Endothelial cell of umbilical vein (primary cell): ENCODE measurements around the gene SLC38A2. TPM values are rescaled to one million over a fixed set of nuclear protein-coding genes. Genes with fewer than 3 reads are reported as not detected.

Experiments
- BruUV-seq: library from RNA; stranded (reverse); fragments of 400-500 nt; replicated peaks from 2 replicates; lab custom pipeline; 2021; lab: Mats Ljungman, UMichigan
- CTCF ChIA-PET: fragments of 300-600, 350-600 bp; sonication (Branson Sonifier 250); formaldehyde crosslinking; loops from one replicate; lab custom pipeline; 2021; ENCODE audit warnings: antibody characterized with exemption, inconsistent platforms; lab: Charles Lee
- POLR2A ChIA-PET: fragments of 300-600, 350-600 bp; sonication (Branson Sonifier 250); formaldehyde crosslinking; loops from one replicate; lab custom pipeline; 2021; ENCODE audit warnings: antibody characterized with exemption, inconsistent platforms; lab: Charles Lee
- DNase-seq: peaks from one replicate; pipeline ENCODE4 v3.0.0-alpha.2; 2011; ENCODE audit warnings: low read depth, low spot score
- FAIRE-seq: peaks from 2 replicates; lab custom pipeline; 2011; peaks lifted over from hg19 to GRCh38; lab: Jason Lieb, UNC
- H2AFZ ChIP-seq: 2 replicates; pipeline ENCODE4 v1.6.0; 2012; ENCODE audit warnings: low read depth, low read length, control low read depth, inconsistent platforms
- H3K27ac ChIP-seq: 2 replicates; pipeline ENCODE4 v1.5.1; 2011; ENCODE audit warnings: low read depth, mild to moderate bottlenecking, control low read depth, low read length, moderate library complexity; ENCODE audit not compliant: insufficient read depth
- H3K27me3 ChIP-seq, 2 experiments: 2 replicates each; pipeline versions ENCODE4 v1.6.0 to v1.6.1; 2011; ENCODE audit warnings: low read length in 2 of 2, mixed read lengths in 1 of 2; ENCODE audit not compliant: control insufficient read depth in 2 of 2, insufficient read depth in 2 of 2
- H3K36me3 ChIP-seq, 2 experiments: 2 replicates in 1 of 2; 3 replicates in 1 of 2; pipeline ENCODE4 v1.5.1; 2011; ENCODE audit warnings: low read length in 2 of 2, mild to moderate bottlenecking in 1 of 2, moderate library complexity in 1 of 2; ENCODE audit not compliant: control insufficient read depth in 2 of 2, insufficient read depth in 2 of 2; ENCODE audit errors: extremely low read depth in 1 of 2
- H3K4me1 ChIP-seq: 3 replicates; pipeline ENCODE4 v1.5.1; 2011; ENCODE audit warnings: mild to moderate bottlenecking, low read length; ENCODE audit not compliant: control insufficient read depth, insufficient read depth; ENCODE audit errors: extremely low read depth
- H3K4me2 ChIP-seq: 2 replicates; pipeline ENCODE4 v1.6.1; 2011; ENCODE audit warnings: low read length, control low read depth, mixed read lengths; ENCODE audit not compliant: insufficient read depth
- H3K4me3 ChIP-seq, 3 experiments: fragments of 200-600 bp in 1 of 3; sonication (generic), shearing (Covaris generic) in 1 of 3; replicated peaks in 1 of 3; 2 replicates each; pipeline ENCODE4 v1.5.1; 2011 to 2016; ENCODE audit warnings: control low read depth in 3 of 3, low read length in 3 of 3, mild to moderate bottlenecking in 2 of 3, inconsistent platforms in 1 of 3, low read depth in 1 of 3, moderate library complexity in 1 of 3; ENCODE audit not compliant: insufficient read depth in 1 of 3
- H3K79me2 ChIP-seq: 2 replicates; pipeline ENCODE4 v1.6.0; 2012; ENCODE audit warnings: low read length, inconsistent platforms; ENCODE audit not compliant: control insufficient read depth, insufficient read depth
- H3K9ac ChIP-seq: replicated peaks from 2 replicates; pipeline ENCODE3; 2011; ENCODE audit warnings: low read length, control low read depth; ENCODE audit not compliant: insufficient read depth; ENCODE audit errors: extremely low read depth
- H3K9me1 ChIP-seq: replicated peaks from 3 replicates; pipeline ENCODE4 v1.6.0; 2011; ENCODE audit warnings: mild to moderate bottlenecking, low read length; ENCODE audit not compliant: control insufficient read depth, insufficient read depth; ENCODE audit errors: extremely low read depth
- H3K9me3 ChIP-seq: replicated peaks from 2 replicates; pipeline ENCODE4 v1.5.1; 2012; ENCODE audit warnings: low read length, inconsistent platforms; ENCODE audit not compliant: control insufficient read depth, insufficient read depth
- H4K20me1 ChIP-seq: replicated peaks from 2 replicates; pipeline ENCODE3; 2011; ENCODE audit warnings: mild to moderate bottlenecking, low read length; ENCODE audit not compliant: control insufficient read depth, insufficient read depth; ENCODE audit errors: extremely low read depth
- CTCF ChIP-seq, 2 donors: IDR thresholded peaks; 1 replicate in 1 of 2; 2 replicates in 1 of 2; pipeline ENCODE4 v1.5.1; 2011; ENCODE audit warnings: low read length in 2 of 2, mild to moderate bottlenecking in 2 of 2, moderate library complexity in 2 of 2, control low read depth in 1 of 2, inconsistent platforms in 1 of 2, low read depth in 1 of 2; ENCODE audit not compliant: insufficient read depth in 1 of 2; ENCODE audit errors: extremely low read depth in 1 of 2
- EZH2 ChIP-seq: IDR thresholded peaks from 2 replicates; pipeline ENCODE4 v1.6.1; 2012; ENCODE audit warnings: borderline replicate concordance, low read depth, mild to moderate bottlenecking, moderate library complexity, low read length, inconsistent platforms; ENCODE audit not compliant: severe bottlenecking
- FOS ChIP-seq: IDR thresholded peaks from 2 replicates; pipeline ENCODE4 v1.6.1; 2011; ENCODE audit warnings: mild to moderate bottlenecking, low read length, moderate library complexity, borderline replicate concordance; ENCODE audit not compliant: insufficient read depth
- GATA2 ChIP-seq: IDR thresholded peaks from 2 replicates; pipeline ENCODE4 v1.7.0; 2011; ENCODE audit warnings: low read depth, mild to moderate bottlenecking, moderate library complexity, mixed read lengths, low read length; ENCODE audit not compliant: insufficient read length, insufficient read depth
- dilution Hi-C: fragments of 300-500 bp; cut with MboI; formaldehyde crosslinking; loops from one replicate; pipeline ENCODE4 v1.15.0; 2019; ENCODE audit warnings: low sequenced_read_pairs; ENCODE audit not compliant: extremely low pct_ligation_motif_present
- intact Hi-C: fragments of 100-400 bp; cut with micrococcal nuclease; formaldehyde crosslinking; loops from one replicate; pipeline ENCODE4 v1.10.0; 2022
- polyA plus RNA-seq, 4 experiments: library from polyadenylated mRNA; depleted of rRNA in 3 of 4; stranded (reverse) in 3 of 4; unstranded in 1 of 4; fragments of >200 nt; gene quantifications; 2 replicates each; pipeline versions ENCODE4 v1.2.1 to v1.2.3, GENCODE V29; 2011 to 2012; ENCODE audit warnings: missing spikeins in 1 of 4
- total RNA-seq: library from RNA; stranded (reverse); gene quantifications from 2 replicates; pipeline ENCODE4 v1.2.3, GENCODE V29; 2021

Gene SLC38A2
- total and polyA plus RNA-seq, 2 donors (not counting 3 experiments of a cell fraction or from before 2014, with no cell fraction given): 267 to 427 TPM

- H2AFZ ChIP-seq: no peak overlapping the region
- CTCF ChIA-PET: interaction anchor here (0.7 to 1.4 kb wide), 3 partner anchors 10 to 307 kb away, joined by 3 to 5 read pairs (median 5); no protein-coding TSS in a partner anchor
- no peaks in the 10 kb centered on the region for H3K27me3 ChIP-seq
- DNase-seq (peak; percentile 4), FAIRE-seq (no peak)
- peaks cover 11% of the 10 kb centered on the region for H4K20me1 ChIP-seq
- TF ChIP-seq EZH2: no peak
- TF ChIP-seq CTCF (IDR thresholded peaks at IDR 0.05; ENCODE audit: extremely low read depth in 1 of 2, insufficient read depth in 1 of 2, low read depth in 1 of 2, low read length in 2 of 2): peak in 1 of 2 donors; percentile 12
- no TSS peak for BruUV-seq
- H3K9me3 ChIP-seq: no peaks in the 10 kb centered on the region
- H3K27ac ChIP-seq: no peak overlapping the region
- H3K9ac ChIP-seq: no peak overlapping the region
- no peak overlapping the region for H3K4me3 ChIP-seq
- H3K4me2 ChIP-seq: no peak overlapping the region
- H3K79me2 ChIP-seq: no peaks in the 10 kb centered on the region
- peaks cover 6% of the 10 kb centered on the region for H3K4me1 ChIP-seq
- intact Hi-C loops: no loop called here
- dilution Hi-C loops: no loop called here
- POLR2A ChIA-PET: no interaction called here
- no peaks in the 10 kb centered on the region for H3K9me1 ChIP-seq
- peaks cover 3 to 8% of the 10 kb centered on the region in 2 experiments for H3K36me3 ChIP-seq
These were observed 18.3 kb downstream of the SLC38A2 start for GRCh38 chr12:46354111-46354801.

GRCh38 chr12:46351886-46352650 lies 20.5 kb downstream of the SLC38A2 start:
- ChIA-PET POLR2A (no interaction called here), CTCF (no interaction called here)
- TF ChIP-seq FOS: no peak
- TF ChIP-seq GATA2: peak; percentile 24
- no peak overlapping the region for H3K9ac ChIP-seq
- no peak overlapping the region for H2AFZ ChIP-seq
- no peak overlapping the region for H3K4me3 ChIP-seq
- intact Hi-C loops (no loop called here), dilution Hi-C loops (no loop called here)
- H3K27me3 ChIP-seq: no peaks in the 10 kb centered on the region
- H3K9me1 ChIP-seq: no peaks in the 10 kb centered on the region
- no peaks in the 10 kb centered on the region for H3K36me3 ChIP-seq
- no peak overlapping the region for H3K27ac ChIP-seq
- no peaks in the 10 kb centered on the region for H3K79me2 ChIP-seq
- no peak for FAIRE-seq
- H3K9me3 ChIP-seq: no peaks in the 10 kb centered on the region
- H4K20me1 ChIP-seq: no peaks in the 10 kb centered on the region
- no peak for DNase-seq
- H3K4me1 ChIP-seq: peaks cover 7% of the 10 kb centered on the region
- BruUV-seq: no TSS peak
- H3K4me2 ChIP-seq: no peak overlapping the region
